Breast epithelium (tissue), 3 donors: ENCODE measurements around the gene CYSLTR2.

Experiments used
- CTCF ChIP-seq, 3 donors: fragments of 450-650 bp; IDR thresholded peaks; one replicate each; pipeline ENCODE4 v1.5.1; 2016 to 2017; ENCODE audit warnings: antibody characterized with exemption in 3 of 3, mild to moderate bottlenecking in 3 of 3, moderate library complexity in 3 of 3
- POLR2A ChIP-seq: fragments of 450-650 bp; IDR thresholded peaks from one replicate; pipeline ENCODE4 v1.6.1; 2016; ENCODE audit warnings: antibody characterized with exemption, mild to moderate bottlenecking, moderate library complexity

GRCh38 chr13:48642061-48642460 lies 11.7 kb upstream of the CYSLTR2 start:
- no peak for TF ChIP-seq CTCF (IDR thresholded peaks at IDR 0.05)
- no peak for TF ChIP-seq POLR2A
